Tibial nerve (tissue), 4 donors: ENCODE results near the gene ANO10.

ENCODE experiments used
- CTCF ChIP-seq, 5 experiments: fragments of 200-600 bp in 3 of 5; fragments of 450-650 bp in 2 of 5; sonication (generic) in 3 of 5; IDR thresholded peaks; one replicate each; pipeline ENCODE4 v1.5.1; 2016 to 2019; ENCODE audit warnings: antibody characterized with exemption in 5 of 5, mild to moderate bottlenecking in 3 of 5, moderate library complexity in 2 of 5
- EP300 ChIP-seq, 2 donors: sonication (generic); formaldehyde crosslinking; IDR thresholded peaks; one replicate each; pipeline ENCODE4 v1.6.1; 2017; ENCODE audit warnings: antibody characterized with exemption in 2 of 2, mild to moderate bottlenecking in 1 of 2
- POLR2A ChIP-seq, 2 donors: fragments of 450-650 bp; IDR thresholded peaks; one replicate each; pipeline ENCODE4 v1.6.1; 2017; ENCODE audit warnings: antibody characterized with exemption in 2 of 2, mild to moderate bottlenecking in 2 of 2, moderate library complexity in 2 of 2

- TF ChIP-seq POLR2A (IDR thresholded peaks at IDR 0.05) (no peak), EP300 (IDR thresholded peaks at IDR 0.05) (peak in 1 of 2 donors; percentile 15), CTCF (IDR thresholded peaks at IDR 0.05) (no peak)
Observed at GRCh38 chr3:43379343-43379742, 242.5 kb downstream of the ANO10 start.
